Right atrium auricular region (tissue), 2 donors: Measurements from ENCODE around the gene JUND. TPM values are rescaled to one million over a fixed set of nuclear protein-coding genes. Genes with fewer than 3 reads are reported as not detected.

Source experiments
- DNase-seq: peaks from one replicate; pipeline ENCODE4 v3.0.0-alpha.2; 2019; ENCODE audit warnings: low spot score
- H3K27ac ChIP-seq, 2 donors: fragments of 200-600 bp; sonication (generic); 1 replicate in 1 of 2; 2 replicates in 1 of 2; pipeline ENCODE4 v1.5.1; 2016 to 2019
- H3K27me3 ChIP-seq, 2 donors: fragments of 200-600 bp; sonication (generic); one replicate each; pipeline versions ENCODE4 v1.5.1 to v1.6.0; 2017 to 2019
- H3K36me3 ChIP-seq: fragments of 200-600 bp; sonication (generic); one replicate; pipeline ENCODE4 v1.5.1; 2016
- H3K4me1 ChIP-seq, 2 donors: fragments of 200-600 bp; sonication (generic); one replicate each; pipeline versions ENCODE4 v1.5.1 to v1.6.0; 2017 to 2019
- H3K4me3 ChIP-seq, 2 donors: fragments of 200-600 bp; sonication (generic); 1 replicate in 1 of 2; 2 replicates in 1 of 2; pipeline ENCODE4 v1.5.1; 2017 to 2019; ENCODE audit warnings: mild to moderate bottlenecking in 1 of 2, moderate library complexity in 1 of 2
- H3K9me3 ChIP-seq, 2 donors: fragments of 200-600 bp; sonication (generic); one replicate each; pipeline ENCODE4 v1.5.1; 2019
- total RNA-seq, 2 donors: library from RNA; depleted of rRNA; stranded (reverse); fragments of >200 nt; gene quantifications; one replicate each; pipeline ENCODE4 v1.1.0, GENCODE V29; 2016
- TF ChIP-seq, protein P1 (sequence below), 2 donors: fragments of 200-600 bp; sonication (generic); IDR thresholded peaks; one replicate each; pipeline ENCODE4 v1.5.1; 2019; ENCODE audit warnings: antibody characterized with exemption in 2 of 2

JUND gene
- total RNA-seq, 2 donors from 2014 or later = 240 to 420 TPM

DNA sequence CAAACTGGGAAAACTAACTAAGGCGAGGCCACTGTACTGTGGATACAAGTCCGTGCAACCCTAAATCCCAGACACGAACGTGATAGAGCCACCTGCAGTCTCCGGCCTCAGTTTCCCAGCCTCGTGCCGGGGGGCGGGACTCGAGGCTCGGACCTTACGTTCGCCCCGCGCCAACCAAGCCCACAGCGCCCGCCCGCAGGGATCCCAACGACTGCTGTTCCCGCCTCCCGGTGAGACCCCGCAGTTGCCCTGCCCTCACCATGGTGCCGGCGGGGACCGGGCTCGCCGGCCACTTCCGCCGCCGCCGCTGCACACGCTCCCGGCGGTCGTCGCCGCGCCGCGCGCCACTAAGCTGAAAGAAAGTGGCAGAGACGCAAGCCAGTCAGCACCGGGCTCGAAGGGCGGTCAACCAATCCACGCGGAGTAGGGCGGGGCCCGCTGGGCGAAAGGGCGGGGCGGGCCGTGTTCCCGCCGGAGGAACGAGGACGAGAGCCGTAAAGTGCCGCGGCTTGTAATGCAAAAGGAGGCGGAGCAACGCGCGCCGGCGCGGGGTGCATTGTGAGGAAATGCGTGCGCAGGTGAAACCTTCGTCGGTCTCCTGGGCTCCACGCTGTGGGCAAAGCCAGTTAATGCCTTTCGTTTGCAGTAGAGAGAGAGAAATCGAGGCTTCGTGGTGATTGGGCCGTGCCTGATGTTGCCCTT, 41.5 kb upstream of the JUND start, which contains the start of gene LSM4:
Gene LSM4 (minus strand): TSS at position 318 of the 702 bp plus-strand sequence. CDS start 56 bp downstream, at position 262.
- H3K36me3 ChIP-seq = no peaks in the 10 kb centered on the region
- no peaks in the 10 kb centered on the region for H3K9me3 ChIP-seq
- DNase-seq = peak; percentile 99
- TF ChIP-seq, protein P1, sequence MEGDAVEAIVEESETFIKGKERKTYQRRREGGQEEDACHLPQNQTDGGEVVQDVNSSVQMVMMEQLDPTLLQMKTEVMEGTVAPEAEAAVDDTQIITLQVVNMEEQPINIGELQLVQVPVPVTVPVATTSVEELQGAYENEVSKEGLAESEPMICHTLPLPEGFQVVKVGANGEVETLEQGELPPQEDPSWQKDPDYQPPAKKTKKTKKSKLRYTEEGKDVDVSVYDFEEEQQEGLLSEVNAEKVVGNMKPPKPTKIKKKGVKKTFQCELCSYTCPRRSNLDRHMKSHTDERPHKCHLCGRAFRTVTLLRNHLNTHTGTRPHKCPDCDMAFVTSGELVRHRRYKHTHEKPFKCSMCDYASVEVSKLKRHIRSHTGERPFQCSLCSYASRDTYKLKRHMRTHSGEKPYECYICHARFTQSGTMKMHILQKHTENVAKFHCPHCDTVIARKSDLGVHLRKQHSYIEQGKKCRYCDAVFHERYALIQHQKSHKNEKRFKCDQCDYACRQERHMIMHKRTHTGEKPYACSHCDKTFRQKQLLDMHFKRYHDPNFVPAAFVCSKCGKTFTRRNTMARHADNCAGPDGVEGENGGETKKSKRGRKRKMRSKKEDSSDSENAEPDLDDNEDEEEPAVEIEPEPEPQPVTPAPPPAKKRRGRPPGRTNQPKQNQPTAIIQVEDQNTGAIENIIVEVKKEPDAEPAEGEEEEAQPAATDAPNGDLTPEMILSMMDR (IDR thresholded peaks at IDR 0.05) = no peak
- no peaks in the 10 kb centered on the region for H3K27me3 ChIP-seq
- H3K4me1 ChIP-seq = peaks cover 0 to 57% of the 10 kb centered on the region in 2 donors
- H3K4me3 ChIP-seq = peak within 1 kb of the TSS; percentile 72 to 81
- peak within 1 kb of the TSS; percentile 82 to 95 for H3K27ac ChIP-seq

DNA sequence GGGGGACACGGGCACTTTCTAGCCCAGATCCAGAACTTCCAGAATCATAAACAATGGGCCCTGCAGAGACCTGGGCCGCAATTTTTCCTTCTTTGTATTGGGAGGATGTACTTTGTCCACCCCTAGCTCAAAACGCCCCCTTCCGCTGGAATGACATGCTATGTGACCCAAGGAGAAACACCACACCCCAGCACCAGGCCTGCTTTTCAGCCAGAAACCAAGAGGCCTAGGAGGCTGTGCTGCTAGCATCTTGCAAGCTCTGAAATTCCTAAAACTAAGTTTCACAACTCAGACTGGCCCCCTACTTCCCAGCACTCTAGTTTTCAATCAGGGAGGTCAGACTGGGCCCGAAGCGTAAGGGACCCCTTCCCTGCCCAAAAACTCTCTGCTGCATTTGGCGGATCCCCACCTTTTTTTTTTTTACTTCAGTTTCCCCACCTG, 40.9 kb upstream of the JUND start:
- Histone ChIP-seq H3K4me1 (peaks cover 0 to 60% of the 10 kb centered on the region in 2 donors), H3K36me3 (no peaks in the 10 kb centered on the region), H3K27ac (peak overlapping the region; percentile 82 to 95), H3K4me3 (peak overlapping the region; percentile 72 to 81), H3K9me3 (no peaks in the 10 kb centered on the region), H3K27me3 (no peaks in the 10 kb centered on the region)
- no peak for DNase-seq
- TF ChIP-seq, protein P1 (IDR thresholded peaks at IDR 0.05) = no peak

DNA sequence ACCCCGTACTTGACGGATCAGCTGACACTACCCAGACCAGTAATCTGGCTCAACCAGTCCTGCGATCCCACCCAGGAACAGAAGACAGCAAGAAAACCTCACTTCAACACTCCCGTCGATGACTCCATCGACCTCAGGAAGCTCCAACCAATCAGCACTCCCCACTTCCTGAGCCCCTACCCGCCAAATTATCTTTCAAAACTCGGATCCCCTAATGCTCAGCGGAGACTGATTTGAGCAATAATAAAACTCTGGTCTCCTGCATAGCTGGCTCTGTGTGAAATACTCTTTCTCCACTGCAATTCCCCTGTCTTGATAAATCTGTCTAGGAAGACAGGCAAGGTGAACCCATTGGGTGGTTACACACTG, 40.3 kb upstream of the JUND start:
- no peak for DNase-seq
- H3K27ac ChIP-seq = peak overlapping the region; percentile 82 to 95
- no peak overlapping the region for H3K4me3 ChIP-seq
- no peaks in the 10 kb centered on the region for H3K36me3 ChIP-seq
- TF ChIP-seq, protein P1 (IDR thresholded peaks at IDR 0.05) = no peak
- H3K27me3 ChIP-seq = no peaks in the 10 kb centered on the region
- no peaks in the 10 kb centered on the region for H3K9me3 ChIP-seq
- H3K4me1 ChIP-seq = peaks cover 0 to 60% of the 10 kb centered on the region in 2 donors

DNA sequence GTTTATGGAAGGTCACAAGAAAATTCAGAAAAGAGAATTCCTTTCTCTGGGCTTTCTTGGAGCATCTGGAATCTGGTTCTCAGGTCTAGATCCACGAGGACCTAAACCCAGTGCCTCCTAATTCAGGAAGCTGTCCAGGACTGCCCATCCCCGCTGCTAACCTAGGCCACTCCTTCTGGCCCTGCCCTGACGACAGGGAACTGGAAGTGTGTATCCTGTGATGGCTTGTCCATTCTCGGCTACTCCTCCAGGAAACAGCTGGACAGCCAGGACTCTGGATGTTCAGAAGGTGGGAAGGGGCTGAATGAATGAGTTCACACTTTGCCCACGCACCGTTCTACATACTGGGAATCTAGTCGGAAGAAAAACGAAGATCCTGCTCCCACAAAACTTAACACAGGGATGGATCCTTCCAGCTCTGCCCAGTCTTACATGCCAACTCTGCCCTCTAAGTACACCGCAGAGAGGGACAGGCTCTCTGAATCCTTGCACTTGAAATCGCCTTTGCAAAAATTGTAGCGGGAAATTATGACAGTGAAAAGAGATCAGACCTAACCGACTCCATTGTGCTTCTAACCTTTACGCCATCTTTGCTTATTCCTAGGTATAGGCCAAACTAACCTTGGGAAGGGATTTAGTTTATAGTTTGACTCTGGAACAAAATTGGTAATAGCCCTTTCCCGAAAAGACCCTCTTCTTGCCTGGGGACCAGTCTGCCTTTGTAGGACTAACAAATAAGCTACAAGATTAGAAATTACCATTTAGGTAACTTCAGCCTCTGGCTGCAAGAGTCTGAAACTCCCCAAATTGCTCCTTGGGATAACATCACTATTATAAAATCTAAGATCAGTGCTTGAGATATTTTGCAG, 39.7 kb upstream of the JUND start:
- Histone ChIP-seq H3K4me3 (no peak overlapping the region), H3K36me3 (no peaks in the 10 kb centered on the region), H3K27me3 (no peaks in the 10 kb centered on the region), H3K27ac (peak overlapping the region; percentile 82 to 95), H3K9me3 (no peaks in the 10 kb centered on the region), H3K4me1 (peaks cover 0 to 60% of the 10 kb centered on the region in 2 donors)
- DNase-seq = no peak
- TF ChIP-seq, protein P1 (IDR thresholded peaks at IDR 0.05) = no peak

DNA sequence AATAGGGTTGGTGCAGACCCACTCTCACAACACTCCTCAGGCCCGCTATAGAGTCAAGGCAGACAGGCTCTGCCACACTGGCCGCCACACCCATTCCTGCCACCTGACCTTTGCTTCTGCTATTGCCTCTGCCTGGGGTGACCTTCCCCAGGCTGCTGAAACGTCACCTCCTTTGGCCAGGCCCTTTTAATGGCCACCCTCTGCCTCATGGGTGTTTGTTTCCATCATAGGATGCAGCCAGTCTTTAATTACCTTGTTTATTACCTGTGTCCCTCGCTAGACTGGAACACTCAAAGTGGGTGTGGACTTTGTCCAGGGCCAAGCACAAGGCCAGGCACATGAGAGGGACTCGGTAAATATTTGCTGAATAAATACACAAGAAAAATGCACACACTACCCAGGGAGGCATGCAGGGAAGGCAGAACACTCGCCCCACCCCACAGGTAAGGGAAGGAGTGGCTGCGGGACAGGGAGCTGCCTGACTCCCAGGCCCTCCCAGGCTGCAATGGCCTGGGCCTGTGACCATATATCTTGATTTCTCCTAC, 38.2 kb upstream of the JUND start:
- TF ChIP-seq, protein P1 (IDR thresholded peaks at IDR 0.05) = no peak
- H3K27ac ChIP-seq = no peak overlapping the region
- DNase-seq = no peak
- no peak overlapping the region for H3K4me3 ChIP-seq
- H3K4me1 ChIP-seq = peaks cover 0 to 60% of the 10 kb centered on the region in 2 donors
- no peaks in the 10 kb centered on the region for H3K27me3 ChIP-seq
- no peaks in the 10 kb centered on the region for H3K9me3 ChIP-seq
- no peaks in the 10 kb centered on the region for H3K36me3 ChIP-seq
